ENCODE data around the gene CLEC7A. TPM values are rescaled to one million over a fixed set of nuclear protein-coding genes. Genes with fewer than 3 reads are reported as not detected.

Gene CLEC7A
- total RNA-seq, 4 donors from 2014 or later: 1.7 to 9.4 (median 3.2) TPM

DNA sequence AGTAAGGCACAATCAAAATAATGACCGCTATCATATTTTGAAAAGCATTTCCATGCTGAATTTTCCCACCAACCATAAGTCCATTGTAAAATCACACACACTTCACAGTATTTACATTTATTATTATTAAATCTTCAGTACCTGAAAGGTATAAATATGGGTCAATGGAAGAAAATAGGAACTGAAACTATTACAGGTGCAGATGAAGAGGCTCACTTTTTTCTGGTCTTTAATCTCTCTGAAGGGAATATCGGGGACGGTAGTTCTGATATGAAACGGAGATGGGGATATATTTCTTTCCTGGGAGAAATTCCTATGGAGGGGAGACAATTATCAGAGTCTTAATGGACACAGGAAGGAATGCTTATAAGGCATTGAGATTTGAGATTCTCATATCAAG is 59.6 kb downstream of the CLEC7A start:
- intact Hi-C loops (cut with DNase I): no loop called here
- H3K27me3 ChIP-seq: no peaks in the 10 kb centered on the region
- no peak overlapping the region for H3K27ac ChIP-seq (replicated peaks in 1 of 4)
- no peak for TF ChIP-seq POLR2AphosphoS5 (IDR thresholded peaks at IDR 0.05)
- TF ChIP-seq, protein P1, sequence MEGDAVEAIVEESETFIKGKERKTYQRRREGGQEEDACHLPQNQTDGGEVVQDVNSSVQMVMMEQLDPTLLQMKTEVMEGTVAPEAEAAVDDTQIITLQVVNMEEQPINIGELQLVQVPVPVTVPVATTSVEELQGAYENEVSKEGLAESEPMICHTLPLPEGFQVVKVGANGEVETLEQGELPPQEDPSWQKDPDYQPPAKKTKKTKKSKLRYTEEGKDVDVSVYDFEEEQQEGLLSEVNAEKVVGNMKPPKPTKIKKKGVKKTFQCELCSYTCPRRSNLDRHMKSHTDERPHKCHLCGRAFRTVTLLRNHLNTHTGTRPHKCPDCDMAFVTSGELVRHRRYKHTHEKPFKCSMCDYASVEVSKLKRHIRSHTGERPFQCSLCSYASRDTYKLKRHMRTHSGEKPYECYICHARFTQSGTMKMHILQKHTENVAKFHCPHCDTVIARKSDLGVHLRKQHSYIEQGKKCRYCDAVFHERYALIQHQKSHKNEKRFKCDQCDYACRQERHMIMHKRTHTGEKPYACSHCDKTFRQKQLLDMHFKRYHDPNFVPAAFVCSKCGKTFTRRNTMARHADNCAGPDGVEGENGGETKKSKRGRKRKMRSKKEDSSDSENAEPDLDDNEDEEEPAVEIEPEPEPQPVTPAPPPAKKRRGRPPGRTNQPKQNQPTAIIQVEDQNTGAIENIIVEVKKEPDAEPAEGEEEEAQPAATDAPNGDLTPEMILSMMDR (IDR thresholded peaks at IDR 0.05): no peak
- TF ChIP-seq EP300 (IDR thresholded peaks at IDR 0.05): no peak
- TF ChIP-seq POLR2A (IDR thresholded peaks at IDR 0.05; ENCODE audit: low read depth): no peak
- peaks cover 0 to 13% (median 0%) of the 10 kb centered on the region in 4 donors for H3K36me3 ChIP-seq
- H3K4me1 ChIP-seq: peaks cover 0 to 6% (median 4%) of the 10 kb centered on the region in 4 donors
- H3K4me3 ChIP-seq: no peak overlapping the region
- no peaks in the 10 kb centered on the region for H3K9me3 ChIP-seq
- WGBS: 97% methylated on average over 4 of the region's 4 CpGs
- DNase-seq (ENCODE audit: extremely low spot score): no peak

DNA sequence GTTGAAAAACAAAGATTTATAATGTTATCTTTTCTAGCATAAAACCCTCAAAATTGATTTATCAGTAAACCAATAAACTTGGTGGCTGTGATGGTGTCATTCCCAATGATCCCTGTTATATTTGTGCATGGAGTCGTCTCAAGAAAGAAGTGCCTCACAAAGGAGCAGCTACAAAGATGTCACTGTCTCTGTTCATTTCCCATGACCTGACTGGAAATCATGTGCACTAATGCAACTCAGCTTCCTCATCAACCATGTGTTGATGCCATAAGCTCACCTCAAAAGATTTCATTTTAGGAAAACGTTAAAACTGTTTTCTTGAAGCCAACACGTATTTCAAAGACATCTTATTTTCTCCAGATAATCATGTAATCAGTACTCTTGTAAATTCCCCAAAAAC is 60.0 kb downstream of the CLEC7A start:
- TF ChIP-seq EP300 (IDR thresholded peaks at IDR 0.05): no peak
- TF ChIP-seq, protein P1 (IDR thresholded peaks at IDR 0.05): no peak
- H3K27me3 ChIP-seq: no peaks in the 10 kb centered on the region
- 22% methylated on average over 3 of the region's 3 CpGs for WGBS
- intact Hi-C loops (cut with DNase I): no loop called here
- H3K36me3 ChIP-seq: peaks cover 0 to 13% (median 0%) of the 10 kb centered on the region in 4 donors
- H3K27ac ChIP-seq (replicated peaks in 1 of 4): no peak overlapping the region
- no peak overlapping the region for H3K4me3 ChIP-seq
- no peak for DNase-seq (ENCODE audit: extremely low spot score)
- H3K4me1 ChIP-seq: peaks cover 0 to 6% (median 4%) of the 10 kb centered on the region in 4 donors
- no peaks in the 10 kb centered on the region for H3K9me3 ChIP-seq

DNA sequence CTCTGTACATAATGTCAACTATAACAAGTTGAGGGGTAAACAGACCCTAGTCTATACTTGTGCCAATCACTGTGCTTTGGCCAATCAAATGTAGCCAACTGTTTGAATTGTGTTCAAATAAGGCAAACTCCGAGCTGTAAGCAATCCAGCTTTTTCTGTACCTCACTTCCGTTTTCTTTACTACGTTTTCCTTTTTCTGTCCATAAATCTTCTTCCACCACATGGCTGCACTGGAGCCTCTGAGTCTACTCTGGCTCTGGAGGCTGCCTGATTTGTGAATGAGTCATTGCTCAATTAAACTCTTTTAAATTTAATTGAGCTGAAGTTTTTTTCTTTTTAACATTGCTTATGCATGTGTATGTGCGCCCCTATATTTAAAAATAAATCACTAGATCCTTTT is 60.9 kb downstream of the CLEC7A start:
- intact Hi-C loops (cut with DNase I): no loop called here
- WGBS: 32% methylated on average over 4 of the region's 4 CpGs
- Histone ChIP-seq H3K36me3 (peaks cover 0 to 13% (median 0%) of the 10 kb centered on the region in 4 donors), H3K27ac (replicated peaks in 1 of 4) (peak overlapping the region; percentile 20 to 64 (median 38)), H3K4me1 (peaks cover 0 to 6% (median 4%) of the 10 kb centered on the region in 4 donors), H3K4me3 (no peak overlapping the region), H3K9me3 (no peaks in the 10 kb centered on the region), H3K27me3 (no peaks in the 10 kb centered on the region)
- DNase-seq (ENCODE audit: extremely low spot score): no peak
- TF ChIP-seq, protein P1 (IDR thresholded peaks at IDR 0.05): no peak
- no peak for TF ChIP-seq EP300 (IDR thresholded peaks at IDR 0.05)

DNA sequence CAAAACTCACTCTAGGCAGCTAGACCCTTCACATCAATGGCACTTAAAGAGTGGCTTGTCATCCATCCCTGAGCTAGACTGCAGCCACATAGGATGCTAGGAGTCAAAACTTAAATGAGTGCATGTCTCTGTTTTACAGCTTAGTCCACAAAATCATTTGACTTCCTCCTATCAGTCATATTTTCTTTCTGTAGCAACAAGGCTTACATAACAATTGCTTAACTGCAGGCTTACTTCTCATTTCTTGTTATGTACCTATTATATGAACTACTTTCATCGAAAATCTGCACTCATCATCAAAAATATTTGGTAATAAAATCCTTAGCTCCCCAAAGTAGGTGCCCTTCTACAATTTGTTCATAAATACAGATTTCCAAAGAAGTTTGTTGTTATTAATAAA is 61.4 kb downstream of the CLEC7A start:
- no peaks in the 10 kb centered on the region for H3K27me3 ChIP-seq
- H3K9me3 ChIP-seq: no peaks in the 10 kb centered on the region
- H3K4me3 ChIP-seq: no peak overlapping the region
- peaks cover 0 to 13% (median 0%) of the 10 kb centered on the region in 4 donors for H3K36me3 ChIP-seq
- H3K27ac ChIP-seq (replicated peaks in 1 of 4): peak overlapping the region; percentile 30 to 64 (median 46)
- intact Hi-C loops (cut with DNase I): no loop called here
- no peak for DNase-seq (ENCODE audit: extremely low spot score)
- WGBS: 72% methylated on average over 1 of the region's 1 CpG
- peaks cover 0 to 6% (median 4%) of the 10 kb centered on the region in 4 donors for H3K4me1 ChIP-seq
- TF ChIP-seq, protein P1 (IDR thresholded peaks at IDR 0.05): no peak
- TF ChIP-seq POLR2AphosphoS5 (IDR thresholded peaks at IDR 0.05) (no peak), EP300 (IDR thresholded peaks at IDR 0.05) (no peak), POLR2A (IDR thresholded peaks at IDR 0.05; ENCODE audit: low read depth) (no peak)

DNA sequence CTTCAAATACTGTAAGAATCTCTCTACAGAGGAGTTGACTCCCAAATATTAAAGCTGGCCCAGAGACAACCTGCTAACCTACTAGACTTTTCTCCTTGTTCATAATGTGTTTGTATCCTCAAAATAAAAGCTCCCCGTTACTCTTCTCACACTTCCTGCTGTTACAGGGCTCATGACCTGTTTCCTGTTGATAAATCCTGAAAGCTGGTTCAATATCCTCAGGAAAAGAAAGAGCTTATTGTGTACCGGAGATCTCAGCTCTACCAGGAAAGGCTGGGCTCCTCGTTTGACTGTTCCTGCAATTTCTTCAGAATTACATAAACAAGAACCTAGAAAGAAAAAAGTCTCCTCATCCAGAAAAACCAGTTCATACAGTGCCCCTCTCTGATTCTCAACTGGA is 62.1 kb downstream of the CLEC7A start:
- Histone ChIP-seq H3K4me3 (no peak overlapping the region), H3K4me1 (peaks cover 0 to 6% (median 4%) of the 10 kb centered on the region in 4 donors), H3K9me3 (no peaks in the 10 kb centered on the region), H3K27me3 (no peaks in the 10 kb centered on the region), H3K36me3 (peaks cover 0 to 12% (median 0%) of the 10 kb centered on the region in 4 donors), H3K27ac (replicated peaks in 1 of 4) (peak overlapping the region in 3 of 4 donors; percentile 11 to 64 (median 24))
- intact Hi-C loops (cut with DNase I): no loop called here
- TF ChIP-seq EP300 (IDR thresholded peaks at IDR 0.05) (no peak), POLR2AphosphoS5 (IDR thresholded peaks at IDR 0.05) (peak; percentile 55 to 59)
- DNase-seq (ENCODE audit: extremely low spot score): no peak
- WGBS: 40% methylated on average over 3 of the region's 3 CpGs
